Large intestine (tissue), 12 donors: Measurements from ENCODE around the gene UGT3A2. TPM values are rescaled to one million over a fixed set of nuclear protein-coding genes. Genes with fewer than 3 reads are reported as not detected.

Experiments
- DNase-seq, 2 donors: peaks; one replicate each; pipeline versions ENCODE4 v3.0.0 to v3.0.0-alpha.2; 2013
- H3K27ac ChIP-seq: one replicate; pipeline ENCODE4 v1.5.1; 2013; ENCODE audit warnings: low read length
- H3K27me3 ChIP-seq: 2 replicates; pipeline ENCODE4 v1.6.1; 2013; ENCODE audit warnings: low read length; ENCODE audit not compliant: control insufficient read depth, insufficient read depth
- H3K36me3 ChIP-seq: 2 replicates; pipeline ENCODE4 v1.6.1; 2013; ENCODE audit warnings: low read length; ENCODE audit not compliant: control insufficient read depth, insufficient read depth
- H3K4me1 ChIP-seq: one replicate; pipeline ENCODE4 v1.6.1; 2013; ENCODE audit warnings: low read length; ENCODE audit not compliant: control insufficient read depth, insufficient read depth
- H3K4me3 ChIP-seq: one replicate; pipeline ENCODE4 v1.5.1; 2013; ENCODE audit warnings: low read length
- H3K9me3 ChIP-seq: one replicate; pipeline ENCODE4 v1.6.1; 2013; ENCODE audit warnings: mild to moderate bottlenecking, low read depth, low read length, moderate library complexity; ENCODE audit not compliant: control insufficient read depth
- WGBS: methylation state at CpG from one replicate; pipeline ENCODE4 v1.1.5; 2013; ENCODE audit warnings: low lambda C conversion rate; ENCODE audit not compliant: insufficient coverage; 5-methylcytosine and 5-hydroxymethylcytosine counted together
- long read RNA-seq, 11 donors: transcript quantifications; one replicate each; lab custom pipeline, GENCODE V29; 2026
- polyA plus RNA-seq: library from polyadenylated mRNA; unstranded; fragments of 120-200 nt; gene quantifications from one replicate; pipeline ENCODE4 v1.2.1, GENCODE V29; 2013

UGT3A2 gene, protein sequence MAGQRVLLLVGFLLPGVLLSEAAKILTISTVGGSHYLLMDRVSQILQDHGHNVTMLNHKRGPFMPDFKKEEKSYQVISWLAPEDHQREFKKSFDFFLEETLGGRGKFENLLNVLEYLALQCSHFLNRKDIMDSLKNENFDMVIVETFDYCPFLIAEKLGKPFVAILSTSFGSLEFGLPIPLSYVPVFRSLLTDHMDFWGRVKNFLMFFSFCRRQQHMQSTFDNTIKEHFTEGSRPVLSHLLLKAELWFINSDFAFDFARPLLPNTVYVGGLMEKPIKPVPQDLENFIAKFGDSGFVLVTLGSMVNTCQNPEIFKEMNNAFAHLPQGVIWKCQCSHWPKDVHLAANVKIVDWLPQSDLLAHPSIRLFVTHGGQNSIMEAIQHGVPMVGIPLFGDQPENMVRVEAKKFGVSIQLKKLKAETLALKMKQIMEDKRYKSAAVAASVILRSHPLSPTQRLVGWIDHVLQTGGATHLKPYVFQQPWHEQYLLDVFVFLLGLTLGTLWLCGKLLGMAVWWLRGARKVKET
- polyA plus RNA-seq: 1.6 TPM
- long read RNA-seq, donor 1, partial matches to known transcripts: 0 of 1 reads
- long read RNA-seq, donor 1, other reads (novel, unspliced or antisense): 0 of 1 reads
- long read RNA-seq, donor 2: 0 reads
- long read RNA-seq, donor 3: 0 reads
- long read RNA-seq, donor 4: 0 reads
- long read RNA-seq, donor 5: 0 reads
- long read RNA-seq, donor 6, partial matches to known transcripts: 0 of 1 reads
- long read RNA-seq, donor 6, other reads (novel, unspliced or antisense): 0 of 1 reads
- long read RNA-seq, donor 7: 0 reads
- long read RNA-seq, donor 8, partial matches to known transcripts: 0 of 2 reads
- long read RNA-seq, donor 8, other reads (novel, unspliced or antisense): 0 of 2 reads
- long read RNA-seq, donor 9, partial matches to known transcripts: 0 of 1 reads
- long read RNA-seq, donor 9, other reads (novel, unspliced or antisense): 0 of 1 reads
- long read RNA-seq, donor 10: 0 reads
- long read RNA-seq, donor 11: 0 reads

GRCh38 chr5:36066540-36067210 is at the start of gene UGT3A2:
Gene UGT3A2 (minus strand): TSS chr5:36066882. CDS start chr5:36066789, 93 bp downstream.
- no CpG with 5 or more reads among the region's 22 CpGs for WGBS
- peak in 1 of 2 donors; percentile 39 for DNase-seq
- Histone ChIP-seq H3K27ac (no peak within 1 kb of the TSS), H3K36me3 (no peaks in the 10 kb centered on the region), H3K27me3 (peaks cover 23% of the 10 kb centered on the region), H3K9me3 (no peaks in the 10 kb centered on the region), H3K4me3 (peak within 1 kb of the TSS; percentile 32), H3K4me1 (no peaks in the 10 kb centered on the region)

GRCh38 chr5:36111238-36111637 is 44.6 kb upstream of the UGT3A2 start:
- Histone ChIP-seq H3K36me3 (peaks cover 29% of the 10 kb centered on the region), H3K4me3 (no peak overlapping the region), H3K27ac (no peak overlapping the region), H3K9me3 (no peaks in the 10 kb centered on the region), H3K27me3 (no peaks in the 10 kb centered on the region), H3K4me1 (no peaks in the 10 kb centered on the region)
- DNase-seq: no peak
- WGBS: 75% methylated on average over 1 of the region's 1 CpG

GRCh38 chr5:36108758-36109460 is 42.2 kb upstream of the UGT3A2 start:
- no peaks in the 10 kb centered on the region for H3K27me3 ChIP-seq
- no peaks in the 10 kb centered on the region for H3K9me3 ChIP-seq
- peaks cover 33% of the 10 kb centered on the region for H3K36me3 ChIP-seq
- no peaks in the 10 kb centered on the region for H3K4me1 ChIP-seq
- H3K4me3 ChIP-seq: no peak overlapping the region
- DNase-seq: no peak
- H3K27ac ChIP-seq: no peak overlapping the region
- 41% methylated on average over 2 of the region's 3 CpGs for whole genome bisulfite sequencing

GRCh38 chr5:36105819-36106218 is 39.1 kb upstream of the UGT3A2 start:
- peaks cover 33% of the 10 kb centered on the region for H3K36me3 ChIP-seq

GRCh38 chr5:36099748-36100147 is 33.1 kb upstream of the UGT3A2 start:
- WGBS: no CpG with 5 or more reads among the region's 3 CpGs
- no peak for DNase-seq
- no peak overlapping the region for H3K4me3 ChIP-seq
- H3K4me1 ChIP-seq: no peaks in the 10 kb centered on the region
- no peak overlapping the region for H3K27ac ChIP-seq
- H3K9me3 ChIP-seq: no peaks in the 10 kb centered on the region
- H3K36me3 ChIP-seq: peaks cover 3% of the 10 kb centered on the region
- no peaks in the 10 kb centered on the region for H3K27me3 ChIP-seq

More at GRCh38 chr5:36105819-36106218, 39.1 kb upstream of the UGT3A2 start:
- H3K9me3 ChIP-seq: no peaks in the 10 kb centered on the region
- no peaks in the 10 kb centered on the region for H3K27me3 ChIP-seq
- no peaks in the 10 kb centered on the region for H3K4me1 ChIP-seq
- 71% methylated on average over 2 of the region's 2 CpGs for WGBS
- H3K4me3 ChIP-seq: no peak overlapping the region
- no peak for DNase-seq
- H3K27ac ChIP-seq: no peak overlapping the region

GRCh38 chr5:36096486-36096885 is 29.8 kb upstream of the UGT3A2 start:
- no peak overlapping the region for H3K4me3 ChIP-seq
- no peaks in the 10 kb centered on the region for H3K27me3 ChIP-seq
- H3K27ac ChIP-seq: no peak overlapping the region
- H3K4me1 ChIP-seq: no peaks in the 10 kb centered on the region
- no peaks in the 10 kb centered on the region for H3K9me3 ChIP-seq
- no peaks in the 10 kb centered on the region for H3K36me3 ChIP-seq
- no peak for DNase-seq

GRCh38 chr5:36089989-36090388 is 23.3 kb upstream of the UGT3A2 start:
- H3K36me3 ChIP-seq: no peaks in the 10 kb centered on the region

GRCh38 chr5:36079200-36079781 is 12.6 kb upstream of the UGT3A2 start:
- H3K4me3 ChIP-seq: no peak overlapping the region
- H3K27me3 ChIP-seq: no peaks in the 10 kb centered on the region
- no peaks in the 10 kb centered on the region for H3K4me1 ChIP-seq
- no peaks in the 10 kb centered on the region for H3K36me3 ChIP-seq
- DNase-seq: peak; percentile 52 to 62
- H3K9me3 ChIP-seq: no peaks in the 10 kb centered on the region
- H3K27ac ChIP-seq: no peak overlapping the region
- WGBS: no CpG with 5 or more reads among the region's 10 CpGs

More at GRCh38 chr5:36089989-36090388, 23.3 kb upstream of the UGT3A2 start:
- no peak overlapping the region for H3K27ac ChIP-seq
- peak; percentile 32 to 34 for DNase-seq
- H3K4me3 ChIP-seq: no peak overlapping the region
- H3K4me1 ChIP-seq: no peaks in the 10 kb centered on the region
- H3K9me3 ChIP-seq: no peaks in the 10 kb centered on the region
- no peaks in the 10 kb centered on the region for H3K27me3 ChIP-seq
- no CpG with 5 or more reads among the region's 2 CpGs for WGBS

- H3K36me3 ChIP-seq: no peaks in the 10 kb centered on the region
- no peaks in the 10 kb centered on the region for H3K9me3 ChIP-seq
- H3K4me3 ChIP-seq: no peak overlapping the region
- WGBS: no CpG with 5 or more reads among the region's 10 CpGs
- H3K4me1 ChIP-seq: no peaks in the 10 kb centered on the region
- no peak overlapping the region for H3K27ac ChIP-seq
- H3K27me3 ChIP-seq: no peaks in the 10 kb centered on the region
- DNase-seq: no peak
These were observed 11.7 kb upstream of the UGT3A2 start for GRCh38 chr5:36078430-36078829.
